ENCODE results near the gene MME. TPM values are rescaled to one million over a fixed set of nuclear protein-coding genes. Genes with fewer than 3 reads are reported as not detected.

The MME gene
- total RNA-seq, 4 donors from 2014 or later: 1.5 to 81.7 (median 20.5) TPM

DNA sequence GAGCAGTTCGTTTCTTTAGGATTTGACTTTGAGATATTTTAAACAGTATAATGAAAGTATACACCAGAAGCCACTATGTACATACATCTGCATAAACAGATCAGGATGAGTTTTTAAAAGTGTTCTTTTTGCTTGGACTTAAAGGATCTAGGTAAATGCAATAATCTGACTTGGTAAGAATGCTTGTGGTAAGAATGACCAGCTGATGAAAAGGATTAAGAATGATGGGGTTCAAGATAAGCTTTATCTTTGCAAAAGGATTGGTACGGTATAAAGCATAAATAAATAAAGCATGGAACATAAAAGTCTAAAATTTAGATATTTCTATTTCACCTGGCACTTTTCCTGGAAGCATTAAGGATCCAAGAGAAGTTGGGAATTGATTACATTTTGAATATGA lies 9.8 kb upstream of the MME start:
- no peak for TF ChIP-seq EP300 (IDR thresholded peaks at IDR 0.05)
- no peak for TF ChIP-seq CTCF (IDR thresholded peaks at IDR 0.05)
- no peak for TF ChIP-seq POLR2A (IDR thresholded peaks at IDR 0.05)
- no peak for TF ChIP-seq POLR2AphosphoS5 (IDR thresholded peaks at IDR 0.05)
- H3K4me1 ChIP-seq: no peaks in the 10 kb centered on the region
- no peak overlapping the region for H3K27ac ChIP-seq
- H3K9me3 ChIP-seq: peaks cover 0 to 2% (median 0%) of the 10 kb centered on the region in 3 donors
- no peaks in the 10 kb centered on the region for H3K36me3 ChIP-seq
- 57 to 61% methylated on average over 2 of the region's 2 CpGs for WGBS, 2 donors (ENCODE audit: low coverage in 1 of 2)
- H3K27me3 ChIP-seq: no peaks in the 10 kb centered on the region
- ATAC-seq: no peak
- H3K4me3 ChIP-seq: no peak overlapping the region

DNA sequence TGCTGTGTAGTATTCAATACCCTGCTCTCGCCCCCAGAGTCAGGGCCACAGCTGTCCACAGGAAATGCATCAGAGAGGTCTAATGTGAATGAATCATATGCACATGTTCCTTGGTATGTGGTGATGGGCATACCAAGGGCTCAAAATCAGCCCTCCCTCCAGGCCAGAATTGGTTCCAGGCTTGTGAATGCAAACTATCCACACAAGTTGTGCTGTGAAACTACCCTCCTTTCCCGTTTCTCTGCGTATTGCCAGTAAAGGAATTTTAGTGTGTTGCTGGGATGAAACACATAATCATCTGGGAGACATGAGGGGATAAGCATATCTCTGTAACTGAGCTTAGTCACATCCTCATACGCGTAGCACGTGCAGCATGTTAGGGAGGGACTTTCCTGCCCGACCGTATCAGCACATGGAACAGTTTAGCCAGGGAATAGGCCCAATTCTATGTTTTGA lies 9.2 kb upstream of the MME start:
- ATAC-seq: peak; percentile 43
- H3K27me3 ChIP-seq: no peaks in the 10 kb centered on the region
- TF ChIP-seq EP300 (IDR thresholded peaks at IDR 0.05) (no peak), POLR2A (IDR thresholded peaks at IDR 0.05) (no peak), CTCF (IDR thresholded peaks at IDR 0.05) (no peak), POLR2AphosphoS5 (IDR thresholded peaks at IDR 0.05) (no peak)
- no peaks in the 10 kb centered on the region for H3K4me1 ChIP-seq
- 55 to 90% methylated on average over 7 of the region's 8 CpGs for WGBS, 2 donors (ENCODE audit: low coverage in 1 of 2)
- peaks cover 0 to 6% (median 0%) of the 10 kb centered on the region in 3 donors for H3K9me3 ChIP-seq
- no peaks in the 10 kb centered on the region for H3K36me3 ChIP-seq
- no peak overlapping the region for H3K4me3 ChIP-seq
- no peak overlapping the region for H3K27ac ChIP-seq

DNA sequence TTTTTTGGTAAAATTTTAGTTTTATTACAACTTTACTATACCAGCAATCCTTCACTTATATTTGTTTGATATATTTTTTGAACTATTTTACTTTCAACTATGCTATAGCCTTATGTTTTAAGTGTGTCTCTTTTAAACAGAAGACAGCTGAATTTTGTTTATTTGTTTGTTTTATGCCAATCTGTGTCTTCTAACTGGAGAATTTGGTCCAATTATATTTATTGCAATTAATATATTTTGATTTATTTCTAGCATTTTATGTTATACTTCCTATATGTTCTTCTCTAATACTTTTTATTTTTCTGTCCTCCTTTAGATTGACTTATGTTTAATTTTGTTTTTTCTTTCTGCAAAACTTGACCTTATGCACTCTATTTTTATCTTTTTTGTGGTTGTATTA lies 4.9 kb upstream of the MME start:
- H3K4me3 ChIP-seq: no peak overlapping the region
- peaks cover 0 to 6% (median 0%) of the 10 kb centered on the region in 3 donors for H3K9me3 ChIP-seq
- H3K4me1 ChIP-seq: peaks cover 0 to 17% (median 0%) of the 10 kb centered on the region in 3 donors
- no peaks in the 10 kb centered on the region for H3K36me3 ChIP-seq
- no peak overlapping the region for H3K27ac ChIP-seq
- TF ChIP-seq EP300 (IDR thresholded peaks at IDR 0.05) (no peak), CTCF (IDR thresholded peaks at IDR 0.05) (no peak), POLR2A (IDR thresholded peaks at IDR 0.05) (no peak), POLR2AphosphoS5 (IDR thresholded peaks at IDR 0.05) (no peak)
- H3K27me3 ChIP-seq: peaks cover 23% of the 10 kb centered on the region
- no peak for ATAC-seq

- TF ChIP-seq CTCF (IDR thresholded peaks at IDR 0.05) (no peak), POLR2A (IDR thresholded peaks at IDR 0.05) (no peak), EP300 (IDR thresholded peaks at IDR 0.05) (no peak), POLR2AphosphoS5 (IDR thresholded peaks at IDR 0.05) (no peak)
- Histone ChIP-seq H3K4me1 (peaks cover 0 to 25% (median 0%) of the 10 kb centered on the region in 3 donors), H3K27ac (no peak overlapping the region), H3K4me3 (no peak overlapping the region), H3K9me3 (peaks cover 0 to 6% (median 0%) of the 10 kb centered on the region in 3 donors), H3K27me3 (peaks cover 23% of the 10 kb centered on the region), H3K36me3 (no peaks in the 10 kb centered on the region)
- ATAC-seq: no peak
- 81% methylated on average over 3 to 4 of the region's 4 CpGs for WGBS, 2 donors (ENCODE audit: low coverage in 1 of 2)
Observed at GRCh38 chr3:155076888-155077287, 3.2 kb upstream of the MME start.

GRCh38 chr3:155078711-155079467 lies 1.2 kb upstream of the MME start:
- Histone ChIP-seq H3K9me3 (peaks cover 0 to 6% (median 0%) of the 10 kb centered on the region in 3 donors), H3K4me3 (peak overlapping the region; percentile 47 to 66), H3K4me1 (peaks cover 0 to 25% (median 0%) of the 10 kb centered on the region in 3 donors), H3K36me3 (no peaks in the 10 kb centered on the region), H3K27ac (peak overlapping the region in 1 of 4 donors; percentile 67), H3K27me3 (peaks cover 23% of the 10 kb centered on the region)
- 4 to 10% methylated on average over 11 to 17 of the region's 18 CpGs for WGBS, 2 donors (ENCODE audit: low coverage in 1 of 2)
- no peak for ATAC-seq
- TF ChIP-seq POLR2AphosphoS5 (IDR thresholded peaks at IDR 0.05): no peak
- no peak for TF ChIP-seq POLR2A (IDR thresholded peaks at IDR 0.05)
- TF ChIP-seq CTCF (IDR thresholded peaks at IDR 0.05): no peak
- TF ChIP-seq EP300 (IDR thresholded peaks at IDR 0.05): no peak
